Suprapubic skin (tissue), 4 donors: ENCODE measurements around the gene ERCC5. TPM values are rescaled to one million over a fixed set of nuclear protein-coding genes. Genes with fewer than 3 reads are reported as not detected.

Source experiments
- DNase-seq, 2 donors: peaks; one replicate each; pipeline ENCODE4 v3.0.0-alpha.2; 2019; ENCODE audit warnings: low spot score in 2 of 2
- H3K27ac ChIP-seq: fragments of 200-600 bp; sonication (generic); one replicate; pipeline ENCODE4 v1.5.1; 2019
- H3K27me3 ChIP-seq: fragments of 200-600 bp; sonication (generic); one replicate; pipeline ENCODE4 v1.5.1; 2019
- H3K36me3 ChIP-seq: fragments of 200-600 bp; sonication (generic); one replicate; pipeline ENCODE4 v1.5.1; 2019
- H3K4me1 ChIP-seq: fragments of 200-600 bp; sonication (generic); one replicate; pipeline ENCODE4 v1.5.1; 2019
- H3K4me3 ChIP-seq: fragments of 200-600 bp; sonication (generic); one replicate; pipeline ENCODE4 v1.5.1; 2019; ENCODE audit warnings: mild to moderate bottlenecking
- H3K9me3 ChIP-seq: fragments of 200-600 bp; sonication (generic); one replicate; pipeline ENCODE4 v1.5.1; 2019
- EP300 ChIP-seq: sonication (generic); formaldehyde crosslinking; IDR thresholded peaks from one replicate; pipeline ENCODE4 v1.6.1; 2017; ENCODE audit warnings: antibody characterized with exemption
- POLR2A ChIP-seq, 2 donors: fragments of 450-650 bp; IDR thresholded peaks; one replicate each; pipeline ENCODE4 v1.6.1; 2017; ENCODE audit warnings: antibody characterized with exemption in 2 of 2, mild to moderate bottlenecking in 2 of 2, moderate library complexity in 2 of 2
- POLR2AphosphoS5 ChIP-seq, 3 donors: sonication (generic); formaldehyde crosslinking; IDR thresholded peaks; one replicate each; pipeline ENCODE4 v1.6.1; 2017; ENCODE audit warnings: antibody characterized with exemption in 3 of 3
- WGBS: methylation state at CpG from one replicate; pipeline ENCODE4 v1.1.5; 2018; 5-methylcytosine and 5-hydroxymethylcytosine counted together
- total RNA-seq, 4 donors: library from RNA; depleted of rRNA; stranded (reverse); fragments of >200 nt; gene quantifications; one replicate each; pipeline ENCODE4 v1.1.0, GENCODE V29; 2016
- TF ChIP-seq, protein P1 (sequence below), 2 donors: fragments of 200-600 bp in 1 of 2; fragments of 450-650 bp in 1 of 2; sonication (generic) in 1 of 2; IDR thresholded peaks; one replicate each; pipeline ENCODE4 v1.5.1; 2016 to 2019; ENCODE audit warnings: antibody characterized with exemption in 2 of 2, mild to moderate bottlenecking in 1 of 2, moderate library complexity in 1 of 2

The ERCC5 gene
- total RNA-seq, 4 donors from 2014 or later = 31.6 to 144 (median 52.2) TPM

DNA sequence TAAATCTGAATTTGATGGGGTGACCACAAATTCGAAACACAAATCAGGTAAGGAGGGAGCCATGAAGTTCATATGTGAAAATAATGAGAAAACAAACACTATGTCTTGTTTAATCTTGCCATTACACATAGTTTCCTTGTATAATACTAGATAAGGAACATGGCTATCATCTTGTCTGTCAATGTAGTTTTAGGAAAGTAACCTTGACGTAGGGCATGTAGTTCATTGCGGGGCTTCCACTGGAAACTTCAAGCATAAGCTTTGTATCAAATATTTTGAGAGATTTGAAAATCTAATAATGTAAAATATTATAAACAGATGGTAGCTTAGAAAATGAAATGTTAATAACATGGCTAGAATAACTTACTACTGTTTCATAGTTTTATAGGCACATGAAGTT is 38.1 kb upstream of the ERCC5 start:
- Histone ChIP-seq H3K27me3 (no peaks in the 10 kb centered on the region), H3K9me3 (no peaks in the 10 kb centered on the region), H3K4me3 (no peak overlapping the region), H3K27ac (no peak overlapping the region), H3K4me1 (peaks cover 3% of the 10 kb centered on the region), H3K36me3 (peaks cover 6% of the 10 kb centered on the region)
- no peak for DNase-seq
- WGBS = 96% methylated on average over 3 of the region's 3 CpGs
- TF ChIP-seq, protein P1, sequence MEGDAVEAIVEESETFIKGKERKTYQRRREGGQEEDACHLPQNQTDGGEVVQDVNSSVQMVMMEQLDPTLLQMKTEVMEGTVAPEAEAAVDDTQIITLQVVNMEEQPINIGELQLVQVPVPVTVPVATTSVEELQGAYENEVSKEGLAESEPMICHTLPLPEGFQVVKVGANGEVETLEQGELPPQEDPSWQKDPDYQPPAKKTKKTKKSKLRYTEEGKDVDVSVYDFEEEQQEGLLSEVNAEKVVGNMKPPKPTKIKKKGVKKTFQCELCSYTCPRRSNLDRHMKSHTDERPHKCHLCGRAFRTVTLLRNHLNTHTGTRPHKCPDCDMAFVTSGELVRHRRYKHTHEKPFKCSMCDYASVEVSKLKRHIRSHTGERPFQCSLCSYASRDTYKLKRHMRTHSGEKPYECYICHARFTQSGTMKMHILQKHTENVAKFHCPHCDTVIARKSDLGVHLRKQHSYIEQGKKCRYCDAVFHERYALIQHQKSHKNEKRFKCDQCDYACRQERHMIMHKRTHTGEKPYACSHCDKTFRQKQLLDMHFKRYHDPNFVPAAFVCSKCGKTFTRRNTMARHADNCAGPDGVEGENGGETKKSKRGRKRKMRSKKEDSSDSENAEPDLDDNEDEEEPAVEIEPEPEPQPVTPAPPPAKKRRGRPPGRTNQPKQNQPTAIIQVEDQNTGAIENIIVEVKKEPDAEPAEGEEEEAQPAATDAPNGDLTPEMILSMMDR (IDR thresholded peaks at IDR 0.05) = no peak
- TF ChIP-seq EP300 = no peak
- TF ChIP-seq POLR2AphosphoS5 (IDR thresholded peaks at IDR 0.05) = no peak
- TF ChIP-seq POLR2A (IDR thresholded peaks at IDR 0.05) = no peak

DNA sequence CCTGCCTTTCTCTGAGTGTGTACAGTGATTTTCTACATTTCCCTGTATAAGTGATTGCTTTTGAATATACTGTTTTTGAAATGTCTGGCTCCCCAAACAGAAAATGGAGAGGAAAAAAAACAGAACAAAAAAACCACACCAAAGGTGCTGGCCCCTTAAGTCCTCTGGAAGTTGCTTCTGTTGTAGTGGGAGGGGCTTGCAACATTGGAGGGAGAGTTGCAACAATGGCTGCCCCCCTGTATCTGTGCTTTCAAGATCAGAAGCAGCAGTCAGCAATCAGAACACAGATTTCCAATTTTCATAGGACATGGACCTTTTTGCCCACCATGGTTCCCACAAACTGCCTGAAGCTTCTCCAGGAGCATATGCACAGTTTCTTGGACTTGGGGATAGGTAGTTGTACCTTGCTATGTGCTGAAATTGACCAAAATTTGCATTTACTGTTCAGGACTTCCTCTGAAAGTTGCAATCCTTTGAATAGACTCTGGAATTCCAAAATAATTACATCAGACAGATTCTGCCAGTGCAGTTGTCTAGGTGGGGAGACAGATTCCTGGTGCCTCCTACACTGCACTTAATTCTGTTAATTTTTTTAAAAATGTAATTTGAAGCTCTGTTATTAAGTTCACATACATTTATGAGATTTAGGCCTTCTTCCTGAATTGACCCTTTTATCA is 33.1 kb upstream of the ERCC5 start:
- H3K36me3 ChIP-seq = peaks cover 21% of the 10 kb centered on the region
- no peaks in the 10 kb centered on the region for H3K9me3 ChIP-seq
- H3K27ac ChIP-seq = no peak overlapping the region
- TF ChIP-seq EP300 = no peak
- no peak for TF ChIP-seq POLR2AphosphoS5 (IDR thresholded peaks at IDR 0.05)
- no peaks in the 10 kb centered on the region for H3K27me3 ChIP-seq
- no peak overlapping the region for H3K4me3 ChIP-seq
- DNase-seq = no peak
- no peaks in the 10 kb centered on the region for H3K4me1 ChIP-seq

DNA sequence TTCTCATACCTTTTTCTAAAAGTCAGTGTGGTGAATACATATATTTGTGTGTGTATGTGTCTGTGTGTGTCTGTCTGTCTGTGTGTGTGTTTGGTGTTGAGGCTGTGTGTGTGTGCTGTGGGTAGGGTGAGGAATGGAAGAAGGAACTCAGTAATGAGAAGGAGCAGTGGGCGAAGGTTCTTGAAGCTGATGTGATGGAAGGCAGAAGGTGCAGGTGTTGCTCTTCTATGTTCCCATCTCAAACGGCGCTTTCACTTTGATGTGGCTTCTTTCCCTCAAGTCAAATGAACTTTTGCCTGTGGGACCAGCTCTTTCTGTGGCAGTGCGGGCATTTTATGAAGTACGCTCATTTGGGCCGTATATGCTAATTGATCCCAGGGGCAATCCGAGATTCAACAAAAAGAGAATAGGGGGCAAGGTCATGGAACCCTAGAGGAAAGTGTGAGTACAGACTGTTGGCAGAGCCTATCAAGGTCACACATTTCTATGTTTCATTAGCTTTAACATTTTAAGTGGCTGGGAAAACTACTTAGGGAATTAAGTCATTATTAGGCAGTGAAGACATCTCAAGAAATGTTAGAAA is 31.7 kb upstream of the ERCC5 start:
- Histone ChIP-seq H3K9me3 (no peaks in the 10 kb centered on the region), H3K36me3 (peaks cover 21% of the 10 kb centered on the region), H3K27me3 (no peaks in the 10 kb centered on the region), H3K27ac (no peak overlapping the region), H3K4me3 (no peak overlapping the region), H3K4me1 (no peaks in the 10 kb centered on the region)
- 88% methylated on average over 7 of the region's 7 CpGs for WGBS
- no peak for DNase-seq
- TF ChIP-seq, protein P1 (IDR thresholded peaks at IDR 0.05) = no peak
- TF ChIP-seq POLR2AphosphoS5 (IDR thresholded peaks at IDR 0.05) = no peak
- TF ChIP-seq EP300 = no peak
- TF ChIP-seq POLR2A (IDR thresholded peaks at IDR 0.05) = no peak

DNA sequence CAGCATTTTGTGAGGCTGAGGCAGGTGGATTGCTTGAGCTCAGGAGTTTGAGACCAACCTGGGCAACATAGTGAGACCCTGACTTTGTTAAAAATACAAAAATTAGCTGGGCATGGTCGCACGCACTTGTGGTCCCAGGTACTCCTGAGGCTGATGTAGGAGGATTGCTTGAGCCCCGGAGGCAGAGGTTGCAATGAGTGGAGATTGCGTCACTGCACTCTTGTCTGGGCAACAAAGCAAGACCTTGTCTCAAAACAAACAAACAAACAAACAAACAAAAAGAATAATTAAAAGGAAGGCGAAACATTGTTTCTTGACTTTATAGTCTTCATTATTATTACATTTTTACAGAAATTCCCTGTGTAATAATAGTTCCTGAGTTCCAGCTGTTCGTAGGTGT is 31.0 kb upstream of the ERCC5 start:
- H3K27me3 ChIP-seq = no peaks in the 10 kb centered on the region

DNA sequence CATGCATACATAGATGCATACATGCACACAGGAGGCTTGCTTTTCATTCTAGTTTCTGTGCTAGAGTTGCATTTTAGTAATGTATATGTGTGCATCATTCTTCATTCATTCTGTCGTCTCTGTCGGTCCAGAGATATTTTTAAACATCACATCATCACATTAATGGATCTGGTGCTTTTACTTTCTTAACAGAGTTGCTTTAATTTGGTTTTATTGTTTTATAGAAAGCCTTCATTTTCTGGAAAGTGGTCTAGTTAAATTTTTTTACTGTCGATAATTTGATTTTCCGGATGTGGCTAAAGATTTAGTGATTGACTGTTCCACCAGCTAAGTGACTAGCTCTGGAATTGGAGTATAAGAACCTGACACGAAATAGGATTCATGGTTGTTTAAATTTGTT is 30.0 kb upstream of the ERCC5 start:
- Histone ChIP-seq H3K27me3 (no peaks in the 10 kb centered on the region), H3K4me3 (no peak overlapping the region), H3K4me1 (no peaks in the 10 kb centered on the region), H3K27ac (no peak overlapping the region), H3K36me3 (peaks cover 32% of the 10 kb centered on the region), H3K9me3 (no peaks in the 10 kb centered on the region)
- 87% methylated on average over 5 of the region's 5 CpGs for WGBS
- DNase-seq = no peak
- TF ChIP-seq POLR2A (IDR thresholded peaks at IDR 0.05) (no peak), POLR2AphosphoS5 (IDR thresholded peaks at IDR 0.05) (no peak), EP300 (no peak)
- TF ChIP-seq, protein P1 (IDR thresholded peaks at IDR 0.05) = no peak

More for the DNA sequence above, 31.0 kb upstream of the ERCC5 start:
- Histone ChIP-seq H3K9me3 (no peaks in the 10 kb centered on the region), H3K4me1 (no peaks in the 10 kb centered on the region), H3K27ac (no peak overlapping the region), H3K36me3 (peaks cover 26% of the 10 kb centered on the region), H3K4me3 (no peak overlapping the region)
- no peak for DNase-seq
- TF ChIP-seq EP300 (no peak), POLR2A (IDR thresholded peaks at IDR 0.05) (no peak), POLR2AphosphoS5 (IDR thresholded peaks at IDR 0.05) (no peak)
- TF ChIP-seq, protein P1 (IDR thresholded peaks at IDR 0.05) = no peak
- WGBS = 91% methylated on average over 6 of the region's 6 CpGs
